Naive B cell (primary cell): ENCODE measurements around the gene ARHGAP6. TPM values are rescaled to one million over a fixed set of nuclear protein-coding genes. Genes with fewer than 3 reads are reported as not detected.

Experiments
- ATAC-seq, 2 donors: fragments of 150-1000 bp; cut with Tn5 transposase; 2 replicates each; pipeline ENCODE4 v1.10.0; 2021; ENCODE audit warnings: low read depth in 2 of 2, mild to moderate bottlenecking in 2 of 2, moderate library complexity in 2 of 2
- DNase-seq: peaks from one replicate; pipeline ENCODE4 v3.0.0; 2022
- H3K27ac Mint-ChIP-seq, 6 donors: one replicate each; pipeline ENCODE4 v1.8.0; 2020 to 2022; ENCODE audit warnings: mild to moderate bottlenecking in 6 of 6, mixed read lengths in 6 of 6, moderate library complexity in 5 of 6, inconsistent platforms in 2 of 6
- H3K27me3 Mint-ChIP-seq, 3 donors: one replicate each; pipeline ENCODE4 v1.8.0; 2021 to 2022; ENCODE audit warnings: mixed read lengths in 3 of 3, mild to moderate bottlenecking in 1 of 3
- H3K36me3 Mint-ChIP-seq, 2 donors: one replicate each; pipeline ENCODE4 v1.8.0; 2020 to 2022; ENCODE audit warnings: mixed read lengths in 2 of 2, inconsistent platforms in 1 of 2, mild to moderate bottlenecking in 1 of 2
- H3K4me1 Mint-ChIP-seq, 3 donors: one replicate each; pipeline ENCODE4 v1.8.0; 2020 to 2022; ENCODE audit warnings: mixed read lengths in 3 of 3, inconsistent platforms in 1 of 3, mild to moderate bottlenecking in 1 of 3, moderate library complexity in 1 of 3
- H3K4me3 Mint-ChIP-seq, 8 donors: one replicate each; pipeline ENCODE4 v1.8.0; 2020 to 2022; ENCODE audit warnings: mild to moderate bottlenecking in 8 of 8, mixed read lengths in 8 of 8, moderate library complexity in 8 of 8, inconsistent platforms in 2 of 8
- H3K9me3 Mint-ChIP-seq, 7 donors: one replicate each; pipeline ENCODE4 v1.8.0; 2020 to 2022; ENCODE audit warnings: mixed read lengths in 7 of 7, mild to moderate bottlenecking in 5 of 7, inconsistent platforms in 2 of 7, moderate library complexity in 1 of 7
- polyA plus RNA-seq, 6 donors: library from polyadenylated mRNA; unstranded; fragments of 300-500 nt; fragmentation: Illumina TruSeq; gene quantifications; one replicate each; pipeline ENCODE4 v1.2.3, GENCODE V29; 2021; ENCODE audit warnings: low read depth in 6 of 6

Gene ARHGAP6
- polyA plus RNA-seq, 6 donors from 2014 or later, result 0.05 to 0.12 (median 0.09) TPM; not detected in 2

DNA sequence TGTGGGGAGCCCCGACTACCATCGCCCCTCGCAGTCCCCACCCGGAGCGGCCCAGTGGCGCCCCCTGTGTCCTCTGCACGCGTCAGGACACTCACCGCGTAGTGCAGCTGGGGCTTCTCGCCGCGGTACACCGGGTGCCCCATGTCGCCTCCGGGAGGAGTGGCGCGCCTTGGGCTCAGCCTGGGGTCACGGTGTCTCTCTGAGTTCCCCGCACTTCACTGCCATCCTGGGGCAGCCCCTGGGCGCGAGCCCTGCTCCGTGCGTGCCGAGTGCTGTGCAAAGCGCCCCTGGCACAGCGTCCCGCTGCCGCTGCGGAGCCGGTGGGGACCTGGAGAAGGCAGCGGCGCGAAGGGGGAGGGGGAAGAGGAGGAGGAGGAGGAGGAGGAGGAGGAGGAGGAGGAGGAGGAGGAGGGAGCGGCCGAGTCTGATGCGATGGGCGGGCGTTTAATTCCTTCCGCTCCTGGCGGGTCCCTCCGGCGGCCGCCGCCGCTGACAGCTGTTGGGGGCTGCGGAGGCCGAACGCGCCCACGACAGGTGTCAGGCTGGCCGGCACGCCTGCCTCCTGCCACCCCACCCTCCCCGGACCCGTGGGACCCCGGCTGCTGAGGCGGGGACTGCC is 238.2 kb downstream of the ARHGAP6 start:
- DNase-seq (peak; percentile 19), ATAC-seq (peak; percentile 83 to 87)
- peaks cover 9 to 13% (median 11%) of the 10 kb centered on the region in 3 donors for H3K27me3 Mint-ChIP-seq
- no peaks in the 10 kb centered on the region for H3K36me3 Mint-ChIP-seq
- H3K4me3 Mint-ChIP-seq, result peak overlapping the region in 7 of 8 donors; percentile 47 to 81 (median 63)
- peak overlapping the region in 1 of 6 donors; percentile 56 for H3K27ac Mint-ChIP-seq
- H3K9me3 Mint-ChIP-seq, result peaks cover 0 to 5% (median 0%) of the 10 kb centered on the region in 7 donors
- H3K4me1 Mint-ChIP-seq, result peaks cover 0 to 9% (median 6%) of the 10 kb centered on the region in 3 donors

DNA sequence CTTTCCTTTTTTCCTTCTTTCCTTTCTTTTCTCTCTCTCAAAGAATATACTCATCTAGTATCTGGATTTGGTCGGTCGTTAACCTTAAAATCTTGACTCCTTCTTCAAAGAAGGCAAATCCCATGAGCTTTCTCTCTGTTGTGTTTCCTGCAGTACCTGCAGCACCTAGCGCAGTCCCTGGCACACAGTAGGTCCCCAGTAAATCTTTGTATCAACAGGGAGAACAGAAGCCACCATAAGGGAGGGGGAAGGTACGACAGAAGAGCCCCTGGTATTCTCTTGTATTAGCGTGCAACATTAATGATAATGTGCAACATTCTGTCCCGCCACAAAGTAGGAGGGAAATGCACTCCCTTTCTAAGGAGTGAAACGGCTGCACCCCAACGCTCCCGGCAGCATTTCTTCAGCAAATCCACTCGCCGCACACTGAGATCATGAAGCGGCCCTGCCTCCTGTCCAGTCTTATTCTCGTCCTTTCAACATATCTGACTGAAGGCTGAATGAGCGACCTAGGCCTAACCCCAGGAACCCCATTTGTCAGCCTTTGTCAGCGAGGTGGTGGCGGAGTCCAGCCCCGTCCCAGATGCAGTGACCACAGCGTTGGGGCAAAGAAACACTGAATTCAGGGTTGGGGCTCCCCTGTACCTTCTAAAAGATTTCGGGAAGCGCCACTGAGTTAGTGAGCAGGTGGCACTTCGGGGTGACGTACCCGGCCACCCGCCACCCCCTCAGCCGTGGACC is 238.8 kb downstream of the ARHGAP6 start:
- DNase-seq (no peak), ATAC-seq (no peak)
- Mint-ChIP-seq H3K9me3 (peaks cover 0 to 5% (median 0%) of the 10 kb centered on the region in 7 donors), H3K27ac (no peak overlapping the region), H3K4me3 (peak overlapping the region; percentile 47 to 81 (median 64)), H3K27me3 (peaks cover 5 to 11% (median 6%) of the 10 kb centered on the region in 3 donors), H3K36me3 (no peaks in the 10 kb centered on the region), H3K4me1 (peaks cover 0 to 9% (median 6%) of the 10 kb centered on the region in 3 donors)

DNA sequence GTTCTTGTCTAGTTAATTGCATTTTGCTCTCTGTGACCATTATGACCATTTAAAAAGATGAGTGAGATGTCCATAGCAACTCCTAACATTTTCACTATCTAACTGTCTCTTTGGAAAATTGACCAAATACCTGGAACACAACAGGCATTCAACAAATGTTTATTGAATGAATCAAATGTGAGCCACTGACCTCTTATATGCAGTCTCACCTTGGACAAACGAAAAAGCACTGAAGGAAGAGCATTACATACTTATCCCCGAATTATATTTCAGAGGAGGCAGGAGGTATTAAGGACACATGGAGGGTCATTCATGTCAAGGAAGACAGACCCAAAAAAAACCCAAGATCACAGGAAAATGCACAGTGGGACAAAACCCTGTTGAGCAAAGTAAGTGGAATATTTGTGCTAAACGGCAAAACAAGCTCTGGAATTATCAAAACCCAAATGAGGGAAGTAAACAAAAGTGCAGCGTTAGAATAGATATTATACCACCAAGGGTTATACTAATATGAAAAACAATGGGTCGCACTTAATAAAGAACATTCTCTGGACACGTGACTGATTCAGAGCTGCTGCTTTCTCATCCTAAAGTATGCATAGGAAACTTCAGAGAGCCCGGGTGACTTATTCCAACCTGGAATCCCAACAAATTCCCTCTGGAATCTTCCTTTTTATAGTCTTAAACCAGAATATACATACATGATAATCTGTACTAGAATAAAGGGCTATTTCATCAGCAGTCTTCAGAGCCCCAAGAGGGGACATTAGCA is 240.6 kb downstream of the ARHGAP6 start:
- Mint-ChIP-seq H3K9me3 (peaks cover 0 to 5% (median 0%) of the 10 kb centered on the region in 7 donors), H3K27me3 (peaks cover 0 to 5% (median 0%) of the 10 kb centered on the region in 3 donors), H3K27ac (no peak overlapping the region), H3K4me1 (peaks cover 0 to 9% (median 6%) of the 10 kb centered on the region in 3 donors), H3K4me3 (no peak overlapping the region), H3K36me3 (no peaks in the 10 kb centered on the region)
- DNase-seq (no peak), ATAC-seq (no peak)

DNA sequence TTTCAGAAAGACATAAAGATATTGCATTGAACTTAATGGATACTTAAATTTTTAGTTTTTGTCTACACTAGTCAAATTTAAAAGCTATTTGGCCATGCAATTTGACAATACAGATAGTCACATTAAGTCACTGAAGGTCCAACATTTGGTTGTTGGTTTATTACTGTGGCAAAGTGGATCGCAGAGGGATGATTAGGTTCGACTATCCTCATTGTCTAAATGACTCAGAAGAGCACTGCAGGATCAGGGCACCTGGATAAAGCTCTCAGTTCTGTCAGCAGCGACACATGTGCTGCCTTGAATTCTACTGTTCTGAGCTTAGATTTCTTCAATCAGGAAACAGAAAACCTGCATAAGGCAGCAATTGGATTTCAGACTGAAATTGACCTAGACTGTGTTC is 241.8 kb downstream of the ARHGAP6 start:
- Mint-ChIP-seq H3K27ac (no peak overlapping the region), H3K9me3 (peaks cover 0 to 5% (median 0%) of the 10 kb centered on the region in 7 donors), H3K4me3 (no peak overlapping the region), H3K27me3 (peaks cover 0 to 7% (median 0%) of the 10 kb centered on the region in 3 donors), H3K36me3 (no peaks in the 10 kb centered on the region), H3K4me1 (peaks cover 0 to 9% (median 6%) of the 10 kb centered on the region in 3 donors)
- no peak for DNase-seq
- no peak for ATAC-seq

DNA sequence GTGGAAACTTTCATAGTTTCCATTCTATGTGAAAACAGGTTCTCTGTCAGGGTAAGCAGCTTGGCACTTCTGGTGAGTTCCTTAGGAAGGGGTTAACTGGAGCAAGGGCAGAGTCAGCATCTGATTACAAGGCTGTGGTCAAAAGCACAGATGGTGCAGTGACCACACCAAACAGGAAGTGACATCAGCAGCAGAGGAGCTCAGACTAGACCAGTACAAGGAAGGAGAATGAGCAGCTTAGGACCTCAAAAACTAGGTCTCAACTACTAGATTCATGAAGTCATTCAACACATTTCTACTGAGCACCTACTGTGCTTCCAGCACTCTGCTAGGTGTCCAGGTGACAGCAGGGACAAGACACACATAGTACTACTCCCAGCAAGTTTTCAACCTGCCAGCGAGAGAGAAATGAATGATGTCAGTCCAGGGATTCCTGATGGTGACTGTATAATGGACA is 242.3 kb downstream of the ARHGAP6 start:
- Mint-ChIP-seq H3K36me3 (no peaks in the 10 kb centered on the region), H3K27me3 (peaks cover 0 to 10% (median 0%) of the 10 kb centered on the region in 3 donors), H3K4me1 (peaks cover 0 to 9% (median 6%) of the 10 kb centered on the region in 3 donors), H3K4me3 (no peak overlapping the region), H3K27ac (no peak overlapping the region), H3K9me3 (peaks cover 0 to 5% (median 0%) of the 10 kb centered on the region in 7 donors)
- ATAC-seq (no peak), DNase-seq (no peak)

DNA sequence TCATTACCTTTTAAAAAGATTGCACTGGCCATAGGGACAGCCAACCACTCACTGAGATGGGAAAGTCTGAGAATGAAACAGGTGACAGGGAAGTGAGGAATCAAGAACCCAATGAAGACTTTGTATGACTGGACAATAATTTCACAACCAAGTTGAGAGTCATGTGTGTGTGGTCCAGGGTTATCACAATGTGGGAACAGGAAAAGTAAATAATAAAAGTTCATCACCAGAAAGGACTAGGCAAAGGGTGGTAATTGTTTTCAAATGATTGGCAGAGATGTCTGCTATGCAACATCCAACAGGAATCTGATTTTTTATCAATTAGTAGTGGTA is 243.2 kb downstream of the ARHGAP6 start:
- Mint-ChIP-seq H3K4me1 (peaks cover 0 to 6% (median 5%) of the 10 kb centered on the region in 3 donors), H3K27ac (no peak overlapping the region), H3K27me3 (peaks cover 0 to 10% (median 0%) of the 10 kb centered on the region in 3 donors), H3K4me3 (no peak overlapping the region), H3K9me3 (peaks cover 0 to 5% (median 0%) of the 10 kb centered on the region in 7 donors), H3K36me3 (no peaks in the 10 kb centered on the region)
- ATAC-seq (no peak), DNase-seq (no peak)

DNA sequence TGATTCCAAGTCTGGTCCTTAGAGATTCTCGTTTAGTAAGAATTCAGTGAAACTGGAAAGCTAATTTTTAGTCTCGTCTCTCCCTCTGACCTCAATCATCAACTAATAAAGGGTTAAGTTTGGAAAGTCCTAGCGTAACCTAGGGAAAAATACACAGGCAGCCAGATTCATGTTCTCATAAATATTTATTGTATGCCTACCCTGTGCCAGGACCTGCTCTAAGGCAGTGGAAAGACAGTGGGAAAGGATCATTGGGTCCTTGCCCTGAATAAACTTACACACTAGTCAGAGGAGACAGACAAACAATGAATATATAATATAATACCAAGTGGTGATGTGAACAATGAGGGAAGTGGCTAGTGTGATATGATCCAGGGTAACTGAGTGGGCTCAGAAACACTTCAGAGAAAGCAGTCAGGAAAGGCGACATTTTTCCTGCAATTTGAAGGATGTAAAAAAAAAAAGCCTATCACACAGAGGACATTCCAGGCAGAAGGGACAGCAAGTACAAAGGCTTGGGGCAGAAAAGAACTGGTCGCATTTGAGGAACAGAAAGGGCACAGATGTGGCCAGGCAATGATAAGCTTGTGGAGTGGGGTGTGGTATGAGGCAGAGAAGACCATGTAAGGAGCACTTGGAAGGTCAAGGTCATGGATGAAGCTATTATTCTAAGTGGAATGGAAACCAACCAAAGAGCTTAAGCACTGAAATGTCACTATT is 243.8 kb downstream of the ARHGAP6 start:
- peaks cover 0 to 5% (median 0%) of the 10 kb centered on the region in 7 donors for H3K9me3 Mint-ChIP-seq
- no peak overlapping the region for H3K4me3 Mint-ChIP-seq
- ATAC-seq, result no peak
- no peaks in the 10 kb centered on the region for H3K36me3 Mint-ChIP-seq
- H3K27ac Mint-ChIP-seq, result no peak overlapping the region
- peaks cover 0 to 10% (median 0%) of the 10 kb centered on the region in 3 donors for H3K27me3 Mint-ChIP-seq
- no peak for DNase-seq
- H3K4me1 Mint-ChIP-seq, result peaks cover 0 to 4% (median 4%) of the 10 kb centered on the region in 3 donors

DNA sequence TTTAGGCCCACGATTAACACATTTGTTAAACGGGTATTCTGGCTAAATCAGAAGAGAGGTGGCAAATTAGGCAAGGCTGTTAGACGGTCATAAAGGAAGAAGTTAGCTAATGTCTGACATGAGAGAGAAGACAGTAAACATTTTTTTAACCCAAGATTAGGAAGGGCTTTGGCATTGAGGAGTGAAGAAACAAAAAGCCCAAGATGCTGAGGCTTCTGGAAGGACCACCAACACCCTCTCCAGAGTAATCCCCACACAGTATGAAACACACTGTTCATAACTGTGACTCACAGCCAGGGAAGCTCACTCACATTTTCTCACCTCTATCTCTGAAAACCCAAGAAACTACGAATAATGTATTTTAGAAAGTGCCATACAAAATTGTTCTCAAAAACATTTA is 244.9 kb downstream of the ARHGAP6 start:
- H3K36me3 Mint-ChIP-seq, result no peaks in the 10 kb centered on the region
- peaks cover 0 to 5% (median 0%) of the 10 kb centered on the region in 3 donors for H3K27me3 Mint-ChIP-seq
- no peak overlapping the region for H3K27ac Mint-ChIP-seq
- DNase-seq (no peak), ATAC-seq (no peak)
- no peak overlapping the region for H3K4me3 Mint-ChIP-seq
- no peaks in the 10 kb centered on the region for H3K4me1 Mint-ChIP-seq
- H3K9me3 Mint-ChIP-seq, result peaks cover 0 to 4% (median 0%) of the 10 kb centered on the region in 7 donors

DNA sequence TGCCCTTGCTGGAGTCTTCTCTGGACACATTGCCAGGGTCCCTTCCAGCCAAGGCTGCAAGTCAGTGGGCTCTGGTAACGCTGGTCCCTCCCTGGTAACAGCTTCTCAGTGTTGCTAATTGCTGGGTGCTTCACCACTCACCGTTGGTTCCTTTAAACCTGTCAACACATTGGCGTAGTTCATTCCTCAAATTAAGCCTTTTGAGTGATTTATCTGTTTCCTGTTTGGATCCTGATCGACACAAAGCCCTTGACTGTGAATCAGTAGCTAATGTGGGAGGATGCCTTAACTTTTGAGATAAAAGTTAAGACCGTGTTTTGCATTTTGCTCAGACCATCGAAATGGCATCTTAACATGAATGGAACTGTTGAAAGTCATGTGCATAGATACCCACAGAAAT is 246.6 kb downstream of the ARHGAP6 start:
- ATAC-seq, result no peak
- Mint-ChIP-seq H3K36me3 (no peaks in the 10 kb centered on the region), H3K4me3 (no peak overlapping the region), H3K4me1 (no peaks in the 10 kb centered on the region), H3K9me3 (peaks cover 0 to 4% (median 0%) of the 10 kb centered on the region in 7 donors), H3K27ac (no peak overlapping the region), H3K27me3 (peaks cover 0 to 5% (median 0%) of the 10 kb centered on the region in 3 donors)
- DNase-seq, result no peak

DNA sequence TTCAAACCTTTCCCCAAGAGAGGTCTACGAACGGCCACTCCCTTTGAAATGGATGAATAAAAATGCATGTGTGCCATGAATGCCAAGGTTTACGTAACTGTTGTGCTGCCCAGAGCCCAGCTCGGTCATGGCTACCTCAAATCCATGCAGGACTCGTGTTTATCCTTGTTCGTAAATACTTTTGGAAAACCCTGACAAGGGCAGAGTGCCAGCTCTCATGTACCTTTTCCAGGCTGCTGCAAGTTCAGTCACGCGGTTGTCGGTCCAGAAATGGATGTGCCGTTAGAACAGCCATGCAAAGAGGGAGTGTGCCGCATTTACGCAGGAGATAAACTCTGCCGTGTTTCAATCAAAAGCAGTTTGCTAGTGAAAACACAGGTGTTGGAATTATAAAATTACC is 249.1 kb downstream of the ARHGAP6 start:
- Mint-ChIP-seq H3K27me3 (peaks cover 0 to 6% (median 5%) of the 10 kb centered on the region in 3 donors), H3K27ac (no peak overlapping the region), H3K36me3 (no peaks in the 10 kb centered on the region), H3K4me1 (no peaks in the 10 kb centered on the region), H3K9me3 (peaks cover 0 to 4% (median 0%) of the 10 kb centered on the region in 7 donors), H3K4me3 (no peak overlapping the region)
- DNase-seq, result no peak
- no peak for ATAC-seq

DNA sequence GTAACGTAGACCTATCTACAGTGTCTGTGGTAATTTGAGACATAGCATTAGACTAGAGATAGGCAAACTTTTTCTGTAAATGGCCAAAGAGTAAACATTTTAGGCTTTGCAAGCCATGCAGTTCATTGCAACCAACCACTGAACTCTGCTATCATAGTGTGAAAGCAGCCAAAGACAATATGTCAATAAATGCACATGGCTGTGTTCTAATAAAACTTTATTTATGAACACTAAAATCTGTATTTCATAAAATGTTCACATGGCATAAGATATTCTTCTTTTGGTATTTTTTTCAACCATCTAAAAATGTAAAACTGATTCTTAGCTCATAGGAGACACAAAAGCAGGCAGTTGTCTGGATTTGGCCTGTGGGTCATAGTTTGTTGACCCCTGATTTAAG is 251.6 kb downstream of the ARHGAP6 start:
- H3K4me1 Mint-ChIP-seq, result no peaks in the 10 kb centered on the region

DNA sequence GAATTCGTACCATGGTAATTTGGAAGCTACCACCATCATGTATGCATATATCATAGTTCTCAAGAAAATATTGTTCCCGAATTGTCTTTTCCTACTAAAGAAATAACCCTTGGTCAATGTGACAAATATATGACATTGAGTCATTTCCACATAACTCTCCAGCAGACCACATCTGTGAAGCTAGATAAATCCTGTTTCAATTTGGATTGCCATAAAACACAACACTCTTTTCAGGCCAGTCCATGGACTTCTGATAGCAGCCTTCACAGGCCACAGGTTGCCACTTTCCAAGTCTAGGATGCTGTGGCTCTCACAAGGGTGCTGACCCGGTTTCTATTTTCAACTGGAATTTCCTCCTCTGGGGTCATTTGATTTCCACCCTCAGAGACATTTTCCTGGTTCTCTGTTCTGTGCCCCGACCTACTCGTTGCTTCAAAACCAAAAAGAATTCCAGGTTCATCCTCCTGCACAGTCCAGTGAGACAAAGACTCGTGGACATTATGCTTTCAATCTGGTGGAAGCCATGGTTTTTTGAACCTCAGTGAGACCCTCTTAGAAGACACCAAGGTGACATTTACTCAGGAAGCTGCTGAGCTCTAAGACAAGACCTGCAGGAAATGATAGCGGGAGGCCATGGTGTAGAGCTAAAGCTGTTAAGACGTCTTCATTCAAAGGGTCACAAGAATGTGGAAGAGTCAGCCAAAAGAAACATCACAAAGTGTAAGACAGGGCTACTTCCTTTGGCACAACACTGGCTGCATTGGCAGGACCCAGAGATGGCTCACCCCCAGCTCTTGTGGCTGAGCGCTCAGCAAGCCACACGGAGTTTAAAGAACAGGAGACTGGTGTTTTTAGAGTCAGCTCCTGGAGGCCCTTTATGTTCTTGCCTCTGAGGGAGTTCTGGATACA is 252.8 kb downstream of the ARHGAP6 start:
- H3K9me3 Mint-ChIP-seq, result peaks cover 0 to 4% (median 0%) of the 10 kb centered on the region in 7 donors
- DNase-seq (no peak), ATAC-seq (no peak)
- H3K27me3 Mint-ChIP-seq, result peaks cover 0 to 17% (median 5%) of the 10 kb centered on the region in 3 donors
- no peaks in the 10 kb centered on the region for H3K36me3 Mint-ChIP-seq
- H3K4me1 Mint-ChIP-seq, result no peaks in the 10 kb centered on the region
- H3K4me3 Mint-ChIP-seq, result no peak overlapping the region
- peak overlapping the region in 1 of 6 donors; percentile 70 for H3K27ac Mint-ChIP-seq

More for the DNA sequence above, 251.6 kb downstream of the ARHGAP6 start:
- Mint-ChIP-seq H3K27ac (no peak overlapping the region), H3K4me3 (no peak overlapping the region), H3K27me3 (peaks cover under 1 to 10% (median 4%) of the 10 kb centered on the region in 3 donors), H3K36me3 (no peaks in the 10 kb centered on the region), H3K9me3 (peaks cover 0 to 4% (median 2%) of the 10 kb centered on the region in 7 donors)
- no peak for DNase-seq
- no peak for ATAC-seq
